DMS 273 (cell line): ENCODE data around the gene PFKL.
"Not testable (repeated sequence)": the region's sequence is repeated elsewhere in the genome, so short reads cannot be mapped to it uniquely, and the experiment has no call there.

Experiments used
- DNase-seq: peaks from one replicate; lab custom pipeline; 2025; ENCODE audit not compliant: unreplicated experiment; lab: John Stamatoyannopoulos, UW

PFKL gene

GRCh38 chr21:44359396-44359795, 59.5 kb downstream of the PFKL start:
- no peak for DNase-seq

- DNase-seq: peak; percentile 20
Observed at GRCh38 chr21:44360159-44360558, 60.3 kb downstream of the PFKL start.

DNA sequence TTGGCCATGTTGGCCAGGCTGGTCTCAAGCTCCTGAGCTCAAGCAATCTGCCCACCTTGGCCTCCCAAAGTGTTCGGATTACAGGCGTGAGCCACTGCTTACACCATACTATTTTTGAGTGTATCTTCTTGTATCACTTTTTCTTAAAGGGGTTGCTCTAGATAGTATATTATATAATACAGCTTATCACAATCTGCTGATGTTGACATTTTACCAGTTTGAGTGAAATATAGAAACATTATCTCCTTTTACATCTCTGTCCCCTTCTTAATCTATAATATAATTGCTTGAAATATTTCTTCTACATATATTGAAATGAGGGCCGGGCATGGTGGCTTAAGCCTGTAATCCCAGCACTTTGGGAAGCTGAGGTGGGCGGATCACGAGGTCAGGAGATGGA, 62.0 kb downstream of the PFKL start:
- DNase-seq: not testable (repeated sequence)

DNA sequence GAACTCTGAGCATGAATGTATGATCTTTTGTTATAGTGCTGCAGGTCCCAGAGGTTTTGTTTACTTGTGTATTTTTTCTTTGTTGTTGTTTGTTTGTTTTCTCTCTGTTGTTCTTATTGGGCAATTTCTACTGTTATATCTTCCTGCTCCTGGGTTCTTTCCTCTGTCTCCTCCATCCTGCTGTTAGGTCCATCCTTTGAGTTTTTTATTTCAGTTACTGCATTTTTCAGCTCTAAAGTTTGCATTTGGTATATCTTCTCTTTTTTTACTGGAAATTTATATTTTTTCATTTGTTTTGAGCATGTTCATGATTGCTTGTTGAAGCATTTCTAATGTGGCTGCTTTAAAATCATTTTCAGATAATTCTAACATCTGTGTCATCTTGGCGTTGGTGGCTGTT, 63.4 kb downstream of the PFKL start:
- DNase-seq: no peak

DNA sequence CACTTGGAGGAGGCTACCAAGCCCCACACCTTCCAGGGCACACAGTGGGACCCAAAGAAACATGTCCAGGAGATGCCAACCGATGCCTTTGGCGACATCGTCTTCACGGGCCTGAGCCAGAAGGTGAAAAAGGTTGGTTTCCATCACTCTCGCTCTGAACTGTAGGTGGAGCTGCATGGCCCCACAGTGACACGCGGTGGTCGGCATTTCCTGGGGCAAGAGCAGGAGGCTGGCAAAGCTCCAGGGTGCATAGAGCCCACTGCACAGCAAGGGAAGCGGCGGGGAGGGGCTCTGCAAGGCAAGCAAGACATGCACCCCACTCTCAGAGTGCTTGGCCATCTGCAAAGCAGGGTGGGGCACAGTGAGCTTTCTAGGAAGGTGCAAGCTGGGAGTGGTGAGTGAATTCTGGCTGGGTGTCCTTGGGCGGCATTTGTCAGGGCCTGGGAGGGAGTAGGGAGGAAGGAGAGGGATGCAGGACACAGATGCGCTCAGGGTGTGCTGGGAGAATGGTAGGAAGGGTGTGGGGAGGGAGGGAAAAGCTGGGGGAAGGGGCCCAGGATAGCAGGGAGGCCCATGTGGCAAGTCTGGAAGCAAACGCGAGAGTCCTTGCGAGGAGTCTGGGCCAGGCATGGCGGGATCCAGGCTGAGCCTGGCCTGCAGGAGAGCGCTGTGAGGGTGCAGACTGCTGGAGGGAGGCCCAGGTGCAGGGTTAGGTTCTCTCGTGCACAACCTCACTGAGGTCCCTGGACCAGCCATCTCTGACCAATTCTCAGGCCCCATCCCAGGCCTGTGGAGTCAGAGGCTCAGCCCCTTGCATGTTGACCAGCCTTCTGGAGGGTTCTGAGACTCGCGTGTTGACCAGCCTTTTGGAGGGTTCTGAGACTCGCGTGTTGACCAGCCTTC, 64.5 kb downstream of the PFKL start:
- no peak for DNase-seq

DNA sequence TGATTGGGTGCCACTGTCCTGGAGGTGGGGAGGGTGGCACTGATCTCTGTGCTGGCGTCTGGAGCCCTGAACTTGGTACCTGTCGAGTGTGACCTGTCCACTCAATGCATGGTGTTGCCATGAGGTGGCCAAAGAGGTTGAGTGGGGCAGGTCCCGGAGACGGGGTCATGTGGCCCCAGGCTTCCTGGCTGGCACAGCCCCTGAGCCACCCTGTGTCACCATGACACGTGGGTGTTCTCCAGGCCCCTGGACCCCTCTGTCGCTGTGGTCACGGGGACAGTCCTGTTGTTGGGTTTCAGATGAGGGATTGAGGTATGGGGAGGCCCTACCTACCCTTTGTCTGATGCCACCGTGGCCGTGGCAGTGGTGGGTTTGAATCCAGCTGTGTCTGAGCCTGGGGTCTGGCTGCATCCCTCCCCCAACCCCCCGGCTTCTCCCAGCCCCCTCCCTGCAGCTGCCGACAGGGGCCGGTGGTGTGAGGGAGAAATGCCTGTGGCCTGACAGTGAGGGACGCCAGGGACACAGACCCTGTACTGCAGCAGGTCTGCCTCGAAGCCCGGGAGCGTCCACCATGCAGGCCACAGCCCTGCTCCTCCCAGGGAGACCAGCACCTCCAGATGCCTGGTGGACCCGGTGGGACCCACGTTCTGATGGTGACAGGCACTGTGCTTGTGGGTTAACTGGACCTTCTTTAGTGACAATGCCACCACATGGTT, 65.6 kb downstream of the PFKL start:
- DNase-seq: no peak

DNA sequence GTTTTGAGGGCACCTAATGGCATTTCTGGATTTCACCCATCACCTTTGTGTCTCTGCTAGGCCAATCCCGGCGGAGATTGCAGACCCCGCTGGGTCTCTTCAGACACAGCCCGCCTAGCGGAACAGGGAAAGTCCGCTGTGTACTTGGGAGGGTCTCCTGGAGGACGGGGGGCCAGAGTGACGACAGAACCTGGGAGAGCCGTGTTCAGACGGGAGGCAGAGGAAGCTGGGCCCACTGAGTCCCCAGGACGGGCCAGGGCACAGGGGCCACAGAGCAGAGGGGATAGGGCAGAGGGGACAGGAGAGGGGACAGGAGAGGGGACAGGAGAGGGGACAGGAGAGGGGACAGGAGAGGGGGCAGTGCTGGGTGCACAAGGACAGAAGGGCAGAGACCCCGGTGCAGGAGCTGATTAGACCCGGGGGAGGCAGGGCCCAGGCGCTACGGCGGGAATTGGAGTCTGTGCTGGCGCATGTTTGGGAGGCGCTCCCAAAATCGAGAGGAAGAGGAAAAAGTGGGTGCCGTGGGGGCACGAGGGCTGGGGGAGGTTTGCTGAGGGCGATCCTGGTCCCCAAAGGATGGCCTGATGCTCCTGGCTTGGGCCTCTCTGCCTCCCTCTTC, 66.2 kb downstream of the PFKL start:
- no peak for DNase-seq

- no peak for DNase-seq
Observed at GRCh38 chr21:44366586-44367211, 66.8 kb downstream of the PFKL start.

GRCh38 chr21:44368711-44369446, 69.0 kb downstream of the PFKL start:
- no peak for DNase-seq

GRCh38 chr21:44370027-44370735, 70.3 kb downstream of the PFKL start:
- peak; percentile 63 for DNase-seq

DNA sequence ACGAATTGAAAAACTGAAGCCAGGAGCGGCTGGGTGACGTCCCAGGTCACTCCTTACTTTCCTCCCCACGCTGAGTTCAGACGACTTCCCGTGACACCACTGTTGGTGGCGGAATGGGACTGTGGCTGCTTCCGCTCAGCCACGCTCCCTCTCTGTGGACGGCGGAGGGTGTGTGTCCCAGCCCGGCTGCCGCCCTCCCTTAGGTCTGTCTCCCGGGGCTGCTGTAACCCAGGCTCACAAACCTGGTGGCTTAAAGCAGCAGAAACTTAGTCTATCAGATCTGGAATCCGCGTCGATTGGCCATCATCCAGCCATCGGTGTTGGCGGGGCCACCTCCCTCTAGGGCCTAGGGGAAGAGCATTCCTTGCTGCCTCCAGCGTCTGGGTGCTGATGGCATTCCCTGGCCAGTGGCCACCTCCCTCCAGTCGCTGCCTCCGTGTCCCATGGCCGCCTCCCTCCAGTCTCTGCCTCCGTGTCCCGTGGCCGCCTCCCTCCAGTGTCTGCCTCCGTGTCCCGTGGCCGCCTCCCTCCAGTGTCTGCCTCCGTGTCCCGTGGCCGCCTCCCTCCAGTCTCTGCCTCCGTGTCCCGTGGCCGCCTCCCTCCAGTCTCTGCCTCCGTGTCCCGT, 71.0 kb downstream of the PFKL start:
- DNase-seq: no peak

GRCh38 chr21:44371596-44371995, 71.7 kb downstream of the PFKL start:
- no peak for DNase-seq

- no peak for DNase-seq
Observed at GRCh38 chr21:44372616-44373015, 72.8 kb downstream of the PFKL start.

DNA sequence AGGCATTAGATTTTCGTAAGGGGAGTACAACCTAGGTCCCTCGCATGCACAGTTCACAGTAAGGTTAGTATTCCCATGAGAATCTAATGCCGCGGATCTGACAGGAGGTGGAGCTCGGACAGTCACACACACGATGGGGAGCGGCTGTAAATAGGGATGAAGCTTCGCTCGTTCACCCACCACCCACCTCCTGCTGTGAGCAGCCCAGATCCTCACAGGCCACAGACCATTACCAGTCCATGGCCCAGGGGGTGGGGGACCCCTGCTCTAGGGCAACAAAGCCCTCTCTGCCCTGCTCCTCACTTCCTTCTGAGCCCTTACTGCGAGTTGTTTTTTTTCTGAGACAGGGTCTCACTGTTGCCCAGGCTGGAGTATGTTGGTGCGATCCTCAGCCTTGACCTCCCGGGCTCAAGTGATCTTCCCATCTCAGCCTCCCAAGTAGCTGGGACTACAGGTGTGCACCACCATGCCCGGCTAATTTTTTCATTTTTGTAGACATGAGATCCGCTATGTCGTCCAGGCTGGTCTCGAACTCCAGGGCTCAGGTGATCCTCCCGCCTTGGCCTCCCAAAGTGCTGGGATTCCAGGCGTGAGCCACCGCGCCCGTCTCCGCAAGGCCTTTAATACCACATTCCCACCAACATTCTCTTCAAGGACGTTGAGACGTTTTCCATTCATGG, 74.9 kb downstream of the PFKL start:
- DNase-seq: no peak

GRCh38 chr21:44375281-44375651, 75.4 kb downstream of the PFKL start:
- DNase-seq: no peak

DNA sequence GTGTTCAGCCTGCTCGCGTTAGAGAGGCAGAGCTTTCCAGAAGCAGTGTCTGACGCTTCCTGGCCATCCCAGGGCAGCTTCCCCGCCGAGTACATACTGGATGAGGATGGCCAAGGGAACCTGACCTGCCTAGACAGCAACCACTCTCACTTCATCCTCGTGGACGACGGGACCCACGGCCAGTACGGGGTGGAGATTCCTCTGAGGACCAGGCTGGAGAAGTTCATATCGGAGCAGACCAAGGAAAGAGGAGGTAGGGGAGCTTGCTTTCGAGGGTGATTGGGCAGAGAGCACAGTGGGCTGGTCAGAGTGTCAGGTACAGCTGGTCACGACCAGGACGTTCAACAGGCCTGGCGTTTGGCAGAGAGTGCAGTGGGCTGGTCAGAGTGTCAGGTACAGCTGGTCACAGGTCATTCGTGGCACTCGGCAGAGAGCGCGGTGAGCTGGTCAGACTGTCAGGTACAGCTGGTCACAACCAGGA, 75.9 kb downstream of the PFKL start:
- no peak for DNase-seq

DNA sequence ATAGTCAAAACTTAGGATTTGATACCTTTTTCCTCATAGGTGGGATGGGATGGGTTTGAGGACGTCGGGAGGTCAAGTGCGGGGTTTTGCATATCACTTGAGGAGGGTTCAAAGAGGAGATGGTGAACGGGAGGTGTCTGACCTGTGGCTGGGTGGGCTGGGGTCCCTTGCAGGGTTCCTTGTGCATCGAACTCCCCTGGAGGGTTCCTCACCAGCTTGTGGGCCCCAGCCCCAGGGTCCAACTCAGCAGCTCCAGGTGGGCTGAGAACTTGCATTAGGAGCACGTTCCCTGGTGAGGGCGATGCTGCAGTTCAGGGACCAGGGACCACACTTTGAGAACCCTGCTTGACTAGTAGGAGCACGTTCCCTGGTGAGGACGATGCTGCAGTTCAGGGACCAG, 76.8 kb downstream of the PFKL start:
- DNase-seq: no peak
